VCaP (cell line): ENCODE results near the gene FAF1.

Experiments used
- H3K27ac ChIP-seq: fragments of 450-650 bp; 2 replicates; pipeline ENCODE4 v1.5.1; 2017
- TF ChIP-seq, protein P1 (sequence below): fragments of 450-650 bp; conservative IDR thresholded peaks from 2 replicates; pipeline ENCODE4 v1.5.1; 2017; ENCODE audit warnings: mild to moderate bottlenecking, moderate library complexity

FAF1 gene

GRCh38 chr1:50633465-50633864, 326.6 kb downstream of the FAF1 start:
- peak overlapping the region; percentile 91 for H3K27ac ChIP-seq
- TF ChIP-seq, protein P1, sequence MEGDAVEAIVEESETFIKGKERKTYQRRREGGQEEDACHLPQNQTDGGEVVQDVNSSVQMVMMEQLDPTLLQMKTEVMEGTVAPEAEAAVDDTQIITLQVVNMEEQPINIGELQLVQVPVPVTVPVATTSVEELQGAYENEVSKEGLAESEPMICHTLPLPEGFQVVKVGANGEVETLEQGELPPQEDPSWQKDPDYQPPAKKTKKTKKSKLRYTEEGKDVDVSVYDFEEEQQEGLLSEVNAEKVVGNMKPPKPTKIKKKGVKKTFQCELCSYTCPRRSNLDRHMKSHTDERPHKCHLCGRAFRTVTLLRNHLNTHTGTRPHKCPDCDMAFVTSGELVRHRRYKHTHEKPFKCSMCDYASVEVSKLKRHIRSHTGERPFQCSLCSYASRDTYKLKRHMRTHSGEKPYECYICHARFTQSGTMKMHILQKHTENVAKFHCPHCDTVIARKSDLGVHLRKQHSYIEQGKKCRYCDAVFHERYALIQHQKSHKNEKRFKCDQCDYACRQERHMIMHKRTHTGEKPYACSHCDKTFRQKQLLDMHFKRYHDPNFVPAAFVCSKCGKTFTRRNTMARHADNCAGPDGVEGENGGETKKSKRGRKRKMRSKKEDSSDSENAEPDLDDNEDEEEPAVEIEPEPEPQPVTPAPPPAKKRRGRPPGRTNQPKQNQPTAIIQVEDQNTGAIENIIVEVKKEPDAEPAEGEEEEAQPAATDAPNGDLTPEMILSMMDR: no peak

DNA sequence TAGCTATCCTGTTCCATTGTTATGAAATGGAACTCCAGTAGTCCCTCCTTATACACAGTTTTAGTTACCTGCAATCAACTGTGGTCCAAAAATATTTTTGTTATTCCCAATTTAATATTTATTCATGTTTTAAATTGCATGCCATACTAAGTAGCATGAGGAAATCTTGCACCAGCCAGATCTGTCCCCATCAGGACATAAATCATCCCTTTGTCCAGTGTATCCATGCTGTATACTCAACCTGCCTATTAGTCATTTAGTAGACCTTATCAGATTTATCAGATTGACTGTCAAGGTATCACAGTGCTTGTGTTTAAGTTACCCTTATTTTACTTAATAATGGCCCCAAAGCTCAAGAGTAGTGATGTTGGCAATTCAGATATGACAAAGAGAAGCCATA, 328.9 kb downstream of the FAF1 start:
- TF ChIP-seq, protein P1: no peak
- peak overlapping the region; percentile 91 for H3K27ac ChIP-seq

GRCh38 chr1:50622259-50622658, 337.8 kb downstream of the FAF1 start:
- H3K27ac ChIP-seq: no peak overlapping the region
- TF ChIP-seq, protein P1: no peak

DNA sequence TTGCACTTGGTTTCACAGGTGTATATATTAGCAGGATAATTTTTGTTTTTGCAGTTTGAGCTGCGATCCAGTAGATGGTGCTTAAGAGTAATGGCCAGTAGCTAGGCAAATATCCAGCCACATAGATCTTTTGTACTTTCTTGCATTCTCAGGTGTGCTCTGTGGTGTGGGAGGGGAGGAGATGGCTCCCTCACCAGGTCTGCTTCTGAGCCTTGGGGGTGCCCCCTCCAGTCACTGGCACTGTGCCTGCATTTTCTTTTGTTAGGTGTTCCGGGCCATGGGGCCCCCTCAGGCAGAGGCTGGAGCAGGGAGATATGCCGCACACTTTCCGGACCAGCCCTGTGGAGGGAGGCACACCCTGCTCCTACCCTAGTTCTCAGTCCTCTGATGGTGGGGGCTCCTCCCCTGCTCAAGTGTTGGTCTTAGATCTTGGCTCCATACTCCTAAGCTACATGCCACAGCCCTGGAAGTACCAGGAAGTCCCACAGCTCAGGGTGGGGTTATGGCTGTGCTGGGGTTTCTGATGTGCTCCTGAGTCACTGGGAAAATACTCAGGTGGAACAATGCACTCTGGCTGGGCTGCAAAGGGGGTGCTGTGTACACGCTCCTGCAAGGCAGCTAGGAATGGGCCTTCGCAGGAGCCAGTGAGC, 339.3 kb downstream of the FAF1 start:
- H3K27ac ChIP-seq: peak overlapping the region; percentile 49

GRCh38 chr1:50615036-50615750, 344.9 kb downstream of the FAF1 start:
- TF ChIP-seq, protein P1: no peak
- H3K27ac ChIP-seq: no peak overlapping the region

More for the DNA sequence above, 339.3 kb downstream of the FAF1 start:
- TF ChIP-seq, protein P1: peak; percentile 86

DNA sequence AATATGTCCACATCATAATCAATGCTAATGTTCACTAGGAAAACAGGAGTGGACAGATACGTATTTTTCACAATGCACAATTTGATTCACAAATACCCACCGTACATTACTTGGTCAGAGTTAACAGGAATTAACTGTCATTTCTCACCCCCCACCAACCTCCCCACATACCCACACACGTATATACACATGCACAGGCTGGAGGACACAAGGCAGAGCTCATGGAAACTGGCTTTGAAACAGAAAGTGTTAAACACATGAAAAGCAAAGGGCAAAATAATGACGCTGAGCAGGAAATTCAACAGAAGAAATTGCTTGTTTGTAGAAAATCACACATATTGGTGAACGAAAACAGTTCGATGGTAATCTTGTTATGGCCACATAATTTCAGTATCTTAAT, 348.4 kb downstream of the FAF1 start:
- TF ChIP-seq, protein P1: no peak
- no peak overlapping the region for H3K27ac ChIP-seq

GRCh38 chr1:50610563-50610962, 349.5 kb downstream of the FAF1 start:
- TF ChIP-seq, protein P1: no peak
- no peak overlapping the region for H3K27ac ChIP-seq
